Uterus (tissue), 4 donors: ENCODE measurements around the gene RFX7. TPM values are rescaled to one million over a fixed set of nuclear protein-coding genes. Genes with fewer than 3 reads are reported as not detected.

Source experiments
- DNase-seq, 2 donors: peaks; one replicate each; pipeline ENCODE4 v3.0.0-alpha.2; 2019 to 2020
- H3K27ac ChIP-seq, 2 donors: fragments of 200-600 bp; sonication (generic); 1 replicate in 1 of 2; 2 replicates in 1 of 2; pipeline ENCODE4 v1.5.1; 2016 to 2018
- H3K27me3 ChIP-seq, 2 donors: fragments of 200-600 bp; sonication (generic); one replicate each; pipeline ENCODE4 v1.5.1; 2018 to 2019; ENCODE audit warnings: control low read depth in 1 of 2
- H3K36me3 ChIP-seq, 2 donors: fragments of 200-600 bp; sonication (generic); one replicate each; pipeline ENCODE4 v1.5.1; 2019; ENCODE audit warnings: control low read depth in 1 of 2
- H3K4me1 ChIP-seq, 2 donors: fragments of 200-600 bp; sonication (generic); one replicate each; pipeline ENCODE4 v1.5.1; 2018 to 2019; ENCODE audit warnings: control low read depth in 1 of 2
- H3K4me3 ChIP-seq, 2 donors: fragments of 200-600 bp; sonication (generic); 1 replicate in 1 of 2; 2 replicates in 1 of 2; pipeline ENCODE4 v1.5.1; 2018 to 2019; ENCODE audit warnings: mild to moderate bottlenecking in 1 of 2
- H3K9me3 ChIP-seq, 2 donors: fragments of 200-600 bp; sonication (generic); one replicate each; pipeline ENCODE4 v1.5.1; 2019; ENCODE audit warnings: control low read depth in 1 of 2
- CTCF ChIP-seq, 4 experiments: fragments of 200-600 bp in 2 of 4; fragments of 450-650 bp in 2 of 4; sonication (generic) in 2 of 4; IDR thresholded peaks; one replicate each; pipeline ENCODE4 v1.5.1; 2016 to 2019; ENCODE audit warnings: antibody characterized with exemption in 4 of 4, mild to moderate bottlenecking in 2 of 4, moderate library complexity in 1 of 4
- POLR2A ChIP-seq, 2 donors: fragments of 450-650 bp; IDR thresholded peaks; one replicate each; pipeline ENCODE4 v1.6.1; 2016; ENCODE audit warnings: antibody characterized with exemption in 2 of 2, mild to moderate bottlenecking in 1 of 2, moderate library complexity in 1 of 2
- intact Hi-C: fragments of 100-400 bp; cut with DNase I; formaldehyde crosslinking; loops from one replicate; pipeline ENCODE4 v1.15.1; 2023; ENCODE audit warnings: low total_unique reads
- total RNA-seq, 4 donors: library from RNA; depleted of rRNA in 3 of 4; stranded (reverse); fragments of >200 nt in 3 of 4; gene quantifications; one replicate each; pipeline versions ENCODE4 v1.1.0 to v1.2.4, GENCODE V29; 2014 to 2023
- donor health status: DM: yes; HTN: yes; CAD: no.

RFX7 gene
- total RNA-seq, 4 donors from 2014 or later = 3.1 to 22.9 (median 11.9) TPM

- TF ChIP-seq CTCF (IDR thresholded peaks at IDR 0.05) (no peak), POLR2A (IDR thresholded peaks at IDR 0.05) (no peak)
- H3K27me3 ChIP-seq = no peaks in the 10 kb centered on the region
- DNase-seq = no peak
- no peaks in the 10 kb centered on the region for H3K36me3 ChIP-seq
- no peak overlapping the region for H3K4me3 ChIP-seq
- intact Hi-C loops = no loop called here
- H3K4me1 ChIP-seq = peaks cover 0 to 2% of the 10 kb centered on the region in 2 donors
- H3K9me3 ChIP-seq = no peaks in the 10 kb centered on the region
- no peak overlapping the region for H3K27ac ChIP-seq
Observed at GRCh38 chr15:56045068-56045748, 198.5 kb downstream of the RFX7 start.

GRCh38 chr15:56042982-56043980, 200.4 kb downstream of the RFX7 start:
- Histone ChIP-seq H3K27ac (no peak overlapping the region), H3K9me3 (no peaks in the 10 kb centered on the region), H3K4me3 (no peak overlapping the region), H3K27me3 (no peaks in the 10 kb centered on the region), H3K4me1 (peaks cover 0 to 6% of the 10 kb centered on the region in 2 donors), H3K36me3 (no peaks in the 10 kb centered on the region)
- TF ChIP-seq POLR2A (IDR thresholded peaks at IDR 0.05) (no peak), CTCF (IDR thresholded peaks at IDR 0.05) (no peak)
- intact Hi-C loops = no loop called here
- DNase-seq = no peak

- no peak for DNase-seq
- Histone ChIP-seq H3K4me3 (no peak overlapping the region), H3K36me3 (no peaks in the 10 kb centered on the region), H3K27ac (no peak overlapping the region), H3K4me1 (peaks cover 0 to 6% of the 10 kb centered on the region in 2 donors), H3K27me3 (no peaks in the 10 kb centered on the region), H3K9me3 (no peaks in the 10 kb centered on the region)
- TF ChIP-seq CTCF (IDR thresholded peaks at IDR 0.05) = no peak
- TF ChIP-seq POLR2A (IDR thresholded peaks at IDR 0.05) = no peak
- intact Hi-C loops = no loop called here
Observed at GRCh38 chr15:56042498-56042897, 201.2 kb downstream of the RFX7 start.

- TF ChIP-seq POLR2A (IDR thresholded peaks at IDR 0.05) = no peak
- no peak for TF ChIP-seq CTCF (IDR thresholded peaks at IDR 0.05)
- intact Hi-C loops = no loop called here
- DNase-seq = no peak
Observed at GRCh38 chr15:56042031-56042430, 201.6 kb downstream of the RFX7 start.

More at GRCh38 chr15:56042031-56042430, 201.6 kb downstream of the RFX7 start:
- Histone ChIP-seq H3K4me3 (no peak overlapping the region), H3K36me3 (no peaks in the 10 kb centered on the region), H3K27me3 (no peaks in the 10 kb centered on the region), H3K27ac (no peak overlapping the region), H3K9me3 (no peaks in the 10 kb centered on the region), H3K4me1 (peaks cover 0 to 6% of the 10 kb centered on the region in 2 donors)
